Right atrium auricular region (tissue), 2 donors: ENCODE results near the gene HMCN1. TPM values are rescaled to one million over a fixed set of nuclear protein-coding genes. Genes with fewer than 3 reads are reported as not detected.

ENCODE experiments used
- DNase-seq: peaks from one replicate; pipeline ENCODE4 v3.0.0-alpha.2; 2019; ENCODE audit warnings: low spot score
- H3K27ac ChIP-seq, 2 donors: fragments of 200-600 bp; sonication (generic); 1 replicate in 1 of 2; 2 replicates in 1 of 2; pipeline ENCODE4 v1.5.1; 2016 to 2019
- H3K27me3 ChIP-seq, 2 donors: fragments of 200-600 bp; sonication (generic); one replicate each; pipeline versions ENCODE4 v1.5.1 to v1.6.0; 2017 to 2019
- H3K36me3 ChIP-seq: fragments of 200-600 bp; sonication (generic); one replicate; pipeline ENCODE4 v1.5.1; 2016
- H3K4me1 ChIP-seq, 2 donors: fragments of 200-600 bp; sonication (generic); one replicate each; pipeline versions ENCODE4 v1.5.1 to v1.6.0; 2017 to 2019
- H3K4me3 ChIP-seq, 2 donors: fragments of 200-600 bp; sonication (generic); 1 replicate in 1 of 2; 2 replicates in 1 of 2; pipeline ENCODE4 v1.5.1; 2017 to 2019; ENCODE audit warnings: mild to moderate bottlenecking in 1 of 2, moderate library complexity in 1 of 2
- H3K9me3 ChIP-seq, 2 donors: fragments of 200-600 bp; sonication (generic); one replicate each; pipeline ENCODE4 v1.5.1; 2019
- CTCF ChIP-seq, 2 donors: fragments of 200-600 bp; sonication (generic); IDR thresholded peaks; one replicate each; pipeline ENCODE4 v1.5.1; 2019; ENCODE audit warnings: antibody characterized with exemption in 2 of 2
- total RNA-seq, 2 donors: library from RNA; depleted of rRNA; stranded (reverse); fragments of >200 nt; gene quantifications; one replicate each; pipeline ENCODE4 v1.1.0, GENCODE V29; 2016

Gene HMCN1
- total RNA-seq, 2 donors from 2014 or later = 14.8 to 20.2 TPM

DNA sequence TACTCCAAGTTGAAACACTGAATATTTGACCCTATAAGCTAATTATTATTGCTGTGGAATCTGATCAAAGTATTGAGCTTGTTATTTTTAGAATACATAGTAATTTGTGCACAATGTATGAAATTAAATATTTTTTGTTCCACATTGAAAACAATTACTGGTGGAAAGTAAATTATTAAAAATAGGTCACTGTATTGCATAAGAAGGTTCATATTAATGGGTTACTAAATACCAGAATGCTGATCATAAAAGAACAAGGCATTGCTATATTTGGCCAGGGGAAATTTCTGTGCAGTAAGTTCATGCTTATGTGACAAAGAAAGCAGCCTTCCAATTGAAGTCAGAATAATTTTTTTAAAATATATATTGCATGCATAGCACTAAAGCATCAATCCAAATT lies 481.4 kb downstream of the HMCN1 start:
- Histone ChIP-seq H3K36me3 (no peaks in the 10 kb centered on the region), H3K4me3 (no peak overlapping the region), H3K27ac (no peak overlapping the region), H3K4me1 (no peaks in the 10 kb centered on the region), H3K27me3 (no peaks in the 10 kb centered on the region), H3K9me3 (no peaks in the 10 kb centered on the region)
- no peak for DNase-seq
- TF ChIP-seq CTCF (IDR thresholded peaks at IDR 0.05) = no peak

DNA sequence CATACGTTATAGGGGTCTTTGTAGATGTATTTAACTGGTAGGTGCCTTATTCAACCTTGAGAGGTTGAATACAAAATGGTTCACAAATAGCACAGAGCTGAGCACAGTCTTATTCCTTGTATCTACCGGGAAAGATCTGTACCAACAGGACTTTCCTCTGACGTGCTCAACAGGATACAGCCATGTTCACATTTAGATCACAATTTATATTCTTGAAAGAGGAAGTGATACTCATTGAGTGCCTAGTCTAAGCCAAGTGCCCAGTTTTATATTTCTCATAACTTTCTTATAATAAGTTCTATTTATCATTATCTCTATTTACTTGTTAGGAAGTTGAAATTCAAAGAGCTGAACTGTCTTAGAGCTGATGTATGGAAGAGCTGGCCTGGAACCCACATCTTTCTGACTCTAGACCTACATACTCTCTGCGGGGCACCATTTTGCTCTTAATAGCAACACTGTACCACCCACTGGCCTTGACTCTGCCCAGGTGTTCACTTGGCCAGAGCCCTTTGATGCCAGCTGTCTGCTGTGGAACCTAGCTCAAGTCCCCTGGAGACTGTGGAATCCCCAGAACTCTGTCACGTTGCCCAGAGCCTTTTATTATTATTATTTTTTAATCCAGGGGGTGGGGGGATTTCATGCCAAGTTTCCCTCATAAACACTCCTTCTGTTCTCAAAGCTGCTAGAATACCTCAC lies 484.6 kb downstream of the HMCN1 start:
- Histone ChIP-seq H3K9me3 (no peaks in the 10 kb centered on the region), H3K36me3 (no peaks in the 10 kb centered on the region), H3K27me3 (no peaks in the 10 kb centered on the region), H3K4me1 (no peaks in the 10 kb centered on the region), H3K4me3 (no peak overlapping the region), H3K27ac (no peak overlapping the region)
- TF ChIP-seq CTCF (IDR thresholded peaks at IDR 0.05) = no peak
- no peak for DNase-seq

DNA sequence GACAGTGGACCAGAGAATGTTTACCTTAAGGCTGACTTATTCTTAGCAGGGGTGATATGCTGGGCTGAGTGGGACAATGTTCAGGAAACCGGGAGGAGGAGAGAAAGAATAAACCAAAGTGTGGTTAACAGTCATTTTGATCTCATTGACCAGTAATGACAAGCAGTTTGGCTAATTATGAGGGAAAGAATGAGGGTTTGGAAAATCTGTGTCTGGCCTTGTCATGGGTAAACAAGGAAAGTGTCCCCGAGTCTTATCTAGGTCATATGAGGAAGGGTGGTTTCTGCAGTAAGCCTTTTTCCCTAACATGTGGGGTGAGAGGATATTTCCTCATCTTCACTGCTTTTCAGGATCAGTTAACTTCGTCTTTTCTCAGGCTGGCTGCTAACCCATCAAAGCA lies 485.9 kb downstream of the HMCN1 start:
- no peaks in the 10 kb centered on the region for H3K36me3 ChIP-seq
- no peak for DNase-seq
- no peaks in the 10 kb centered on the region for H3K4me1 ChIP-seq
- H3K4me3 ChIP-seq = no peak overlapping the region
- H3K27me3 ChIP-seq = no peaks in the 10 kb centered on the region
- H3K9me3 ChIP-seq = no peaks in the 10 kb centered on the region
- no peak overlapping the region for H3K27ac ChIP-seq
- no peak for TF ChIP-seq CTCF (IDR thresholded peaks at IDR 0.05)

- Histone ChIP-seq H3K27me3 (no peaks in the 10 kb centered on the region), H3K9me3 (no peaks in the 10 kb centered on the region), H3K36me3 (no peaks in the 10 kb centered on the region), H3K4me1 (no peaks in the 10 kb centered on the region), H3K4me3 (no peak overlapping the region), H3K27ac (no peak overlapping the region)
- no peak for DNase-seq
- TF ChIP-seq CTCF (IDR thresholded peaks at IDR 0.05) = no peak
Measured at GRCh38 chr1:186220911-186221310, 486.7 kb downstream of the HMCN1 start.

DNA sequence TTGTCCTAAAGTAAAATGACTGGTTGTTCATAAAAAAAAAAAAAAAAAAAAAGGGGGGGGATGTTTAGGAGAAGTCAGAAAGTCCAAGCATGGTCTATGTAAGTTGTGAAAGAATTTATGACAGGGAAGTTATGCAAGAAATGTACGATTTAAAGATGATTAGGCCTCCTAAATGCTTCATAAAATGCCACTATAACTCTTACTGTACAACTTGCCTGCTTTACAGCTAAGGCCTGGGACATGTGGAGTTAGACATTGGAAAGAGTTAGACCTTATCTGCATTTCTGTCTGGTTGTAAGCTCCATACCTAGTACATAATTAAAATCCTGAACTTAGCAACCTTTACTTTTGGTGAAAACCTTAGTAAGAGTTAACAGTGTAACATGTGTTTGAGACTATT lies 490.9 kb downstream of the HMCN1 start:
- Histone ChIP-seq H3K4me3 (no peak overlapping the region), H3K27me3 (no peaks in the 10 kb centered on the region), H3K36me3 (no peaks in the 10 kb centered on the region), H3K27ac (no peak overlapping the region), H3K4me1 (no peaks in the 10 kb centered on the region), H3K9me3 (no peaks in the 10 kb centered on the region)
- TF ChIP-seq CTCF (IDR thresholded peaks at IDR 0.05) = no peak
- no peak for DNase-seq

GRCh38 chr1:186228749-186229148 lies 494.6 kb downstream of the HMCN1 start:
- Histone ChIP-seq H3K27ac (no peak overlapping the region), H3K4me3 (no peak overlapping the region), H3K9me3 (no peaks in the 10 kb centered on the region), H3K27me3 (no peaks in the 10 kb centered on the region), H3K36me3 (no peaks in the 10 kb centered on the region), H3K4me1 (no peaks in the 10 kb centered on the region)
- no peak for DNase-seq
- TF ChIP-seq CTCF (IDR thresholded peaks at IDR 0.05) = no peak
